ENCODE measurements around the gene EOMES. TPM values are rescaled to one million over a fixed set of nuclear protein-coding genes. Genes with fewer than 3 reads are reported as not detected.

The EOMES gene
- total RNA-seq, 1 experiment from 2014 or later = 2.0 TPM

- no peak for DNase-seq (ENCODE audit: low read depth, low spot score)
- in situ Hi-C loops (cut with HindIII; ENCODE audit: low pct_unique_long_range_greater_than_20kb, low sequenced_read_pairs) = no loop called here
Measured at GRCh38 chr3:27723815-27724458, 1.8 kb upstream of the EOMES start.

GRCh38 chr3:27723456-27723814 is 1.3 kb upstream of the EOMES start:
- no peak for DNase-seq (ENCODE audit: low read depth, low spot score)
- in situ Hi-C loops (cut with HindIII; ENCODE audit: low pct_unique_long_range_greater_than_20kb, low sequenced_read_pairs) = no loop called here

GRCh38 chr3:27723001-27723445 is 900 bp upstream of the EOMES start:
- in situ Hi-C loops (cut with HindIII; ENCODE audit: low pct_unique_long_range_greater_than_20kb, low sequenced_read_pairs) = no loop called here
- DNase-seq (ENCODE audit: low read depth, low spot score) = no peak

- DNase-seq (ENCODE audit: low read depth, low spot score) = no peak
- in situ Hi-C loops (cut with HindIII; ENCODE audit: low pct_unique_long_range_greater_than_20kb, low sequenced_read_pairs) = no loop called here
Measured at GRCh38 chr3:27720899-27721716, 1.0 kb downstream of the EOMES start.

- in situ Hi-C loops (cut with HindIII; ENCODE audit: low pct_unique_long_range_greater_than_20kb, low sequenced_read_pairs) = no loop called here
- no peak for DNase-seq (ENCODE audit: low read depth, low spot score)
Measured at GRCh38 chr3:27719314-27720003, 2.7 kb downstream of the EOMES start.

GRCh38 chr3:27718459-27718858 is 3.7 kb downstream of the EOMES start:
- in situ Hi-C loops (cut with HindIII; ENCODE audit: low pct_unique_long_range_greater_than_20kb, low sequenced_read_pairs) = no loop called here

GRCh38 chr3:27717200-27717852 is 4.8 kb downstream of the EOMES start:
- in situ Hi-C loops (cut with HindIII; ENCODE audit: low pct_unique_long_range_greater_than_20kb, low sequenced_read_pairs) = no loop called here
- DNase-seq (ENCODE audit: low read depth, low spot score) = no peak

More at GRCh38 chr3:27718459-27718858, 3.7 kb downstream of the EOMES start:
- DNase-seq (ENCODE audit: low read depth, low spot score) = no peak

- in situ Hi-C loops (cut with HindIII; ENCODE audit: low pct_unique_long_range_greater_than_20kb, low sequenced_read_pairs) = no loop called here
- DNase-seq (ENCODE audit: low read depth, low spot score) = no peak
Measured at GRCh38 chr3:27716309-27716708, 5.8 kb downstream of the EOMES start.

- in situ Hi-C loops (cut with HindIII; ENCODE audit: low pct_unique_long_range_greater_than_20kb, low sequenced_read_pairs) = no loop called here
- DNase-seq (ENCODE audit: low read depth, low spot score) = no peak
Measured at GRCh38 chr3:27715863-27716262, 6.3 kb downstream of the EOMES start.

GRCh38 chr3:27715454-27715806 is 6.7 kb downstream of the EOMES start:
- no peak for DNase-seq (ENCODE audit: low read depth, low spot score)
- in situ Hi-C loops (cut with HindIII; ENCODE audit: low pct_unique_long_range_greater_than_20kb, low sequenced_read_pairs) = no loop called here

GRCh38 chr3:27714692-27715453 is 7.2 kb downstream of the EOMES start:
- in situ Hi-C loops (cut with HindIII; ENCODE audit: low pct_unique_long_range_greater_than_20kb, low sequenced_read_pairs) = no loop called here

GRCh38 chr3:27714146-27714526 is 8.0 kb downstream of the EOMES start:
- in situ Hi-C loops (cut with HindIII; ENCODE audit: low pct_unique_long_range_greater_than_20kb, low sequenced_read_pairs) = no loop called here

More at GRCh38 chr3:27714692-27715453, 7.2 kb downstream of the EOMES start:
- no peak for DNase-seq (ENCODE audit: low read depth, low spot score)

GRCh38 chr3:27713435-27714145 is 8.5 kb downstream of the EOMES start:
- in situ Hi-C loops (cut with HindIII; ENCODE audit: low pct_unique_long_range_greater_than_20kb, low sequenced_read_pairs) = no loop called here
- DNase-seq (ENCODE audit: low read depth, low spot score) = no peak

More at GRCh38 chr3:27714146-27714526, 8.0 kb downstream of the EOMES start:
- no peak for DNase-seq (ENCODE audit: low read depth, low spot score)

GRCh38 chr3:27713078-27713423 is 9.1 kb downstream of the EOMES start:
- no peak for DNase-seq (ENCODE audit: low read depth, low spot score)
- in situ Hi-C loops (cut with HindIII; ENCODE audit: low pct_unique_long_range_greater_than_20kb, low sequenced_read_pairs) = no loop called here

GRCh38 chr3:27712136-27713077 is 9.7 kb downstream of the EOMES start:
- in situ Hi-C loops (cut with HindIII; ENCODE audit: low pct_unique_long_range_greater_than_20kb, low sequenced_read_pairs) = no loop called here
- DNase-seq (ENCODE audit: low read depth, low spot score) = peak; percentile 86

- DNase-seq (ENCODE audit: low read depth, low spot score) = no peak
- in situ Hi-C loops (cut with HindIII; ENCODE audit: low pct_unique_long_range_greater_than_20kb, low sequenced_read_pairs) = no loop called here
Measured at GRCh38 chr3:27708250-27708649, 13.9 kb downstream of the EOMES start.
